Nephron progenitor cell (in vitro differentiated cells): ENCODE results near the gene WDR70.

Experiments used
- DNase-seq: peaks from one replicate; pipeline ENCODE4 v3.0.0; 2021
- H3K27ac Mint-ChIP-seq: 2 replicates; pipeline ENCODE4 v1.8.0; 2021; ENCODE audit warnings: mild to moderate bottlenecking, moderate library complexity, mixed read lengths
- H3K27me3 Mint-ChIP-seq: 2 replicates; pipeline ENCODE4 v1.8.0; 2021; ENCODE audit warnings: mild to moderate bottlenecking, low read depth, mixed read lengths; ENCODE audit not compliant: poor library complexity
- H3K36me3 Mint-ChIP-seq: 2 replicates; pipeline ENCODE4 v1.8.0; 2021; ENCODE audit warnings: low read depth, mixed read lengths
- H3K4me1 Mint-ChIP-seq: 2 replicates; pipeline ENCODE4 v1.8.0; 2021; ENCODE audit warnings: mixed read lengths
- H3K4me3 Mint-ChIP-seq: 2 replicates; pipeline ENCODE4 v1.8.0; 2021; ENCODE audit warnings: mild to moderate bottlenecking, moderate library complexity, mixed read lengths
- H3K9me3 Mint-ChIP-seq: 2 replicates; pipeline ENCODE4 v1.8.0; 2021; ENCODE audit warnings: mild to moderate bottlenecking, moderate library complexity, mixed read lengths
- CTCF ChIP-seq: fragments of 200-600 bp; sonication (generic); IDR thresholded peaks from 2 replicates; pipeline ENCODE4 v1.5.0; 2021; ENCODE audit warnings: antibody characterized with exemption

The WDR70 gene

GRCh38 chr5:37554405-37554739 lies 175.3 kb downstream of the WDR70 start:
- no peak for DNase-seq
- peaks cover 5% of the 10 kb centered on the region for H3K9me3 Mint-ChIP-seq
- TF ChIP-seq CTCF: no peak
- H3K36me3 Mint-ChIP-seq: peaks cover 15% of the 10 kb centered on the region
- no peaks in the 10 kb centered on the region for H3K27me3 Mint-ChIP-seq
- H3K4me3 Mint-ChIP-seq: no peak overlapping the region
- H3K4me1 Mint-ChIP-seq: peaks cover 11% of the 10 kb centered on the region
- H3K27ac Mint-ChIP-seq: no peak overlapping the region

GRCh38 chr5:37554938-37555337 lies 175.8 kb downstream of the WDR70 start:
- peaks cover 11% of the 10 kb centered on the region for H3K4me1 Mint-ChIP-seq
- no peaks in the 10 kb centered on the region for H3K27me3 Mint-ChIP-seq
- no peak overlapping the region for H3K27ac Mint-ChIP-seq
- peaks cover 5% of the 10 kb centered on the region for H3K9me3 Mint-ChIP-seq
- no peak for DNase-seq
- H3K4me3 Mint-ChIP-seq: no peak overlapping the region
- peaks cover 15% of the 10 kb centered on the region for H3K36me3 Mint-ChIP-seq
- peak; percentile 45 for TF ChIP-seq CTCF

GRCh38 chr5:37557734-37558293 lies 178.7 kb downstream of the WDR70 start:
- Mint-ChIP-seq H3K27me3 (no peaks in the 10 kb centered on the region), H3K36me3 (peaks cover 26% of the 10 kb centered on the region), H3K4me3 (no peak overlapping the region), H3K9me3 (peaks cover 12% of the 10 kb centered on the region), H3K27ac (no peak overlapping the region), H3K4me1 (peaks cover 5% of the 10 kb centered on the region)
- no peak for DNase-seq
- no peak for TF ChIP-seq CTCF

GRCh38 chr5:37565062-37565670 lies 186.0 kb downstream of the WDR70 start:
- DNase-seq: no peak
- Mint-ChIP-seq H3K4me3 (no peak overlapping the region), H3K4me1 (peaks cover 5% of the 10 kb centered on the region), H3K36me3 (peaks cover 16% of the 10 kb centered on the region), H3K27me3 (no peaks in the 10 kb centered on the region), H3K27ac (no peak overlapping the region), H3K9me3 (peaks cover 12% of the 10 kb centered on the region)
- TF ChIP-seq CTCF: no peak

GRCh38 chr5:37567566-37567965 lies 188.4 kb downstream of the WDR70 start:
- TF ChIP-seq CTCF: no peak

More at GRCh38 chr5:37567566-37567965, 188.4 kb downstream of the WDR70 start:
- H3K4me3 Mint-ChIP-seq: no peak overlapping the region
- H3K27ac Mint-ChIP-seq: no peak overlapping the region
- H3K36me3 Mint-ChIP-seq: peaks cover 5% of the 10 kb centered on the region
- peaks cover 5% of the 10 kb centered on the region for H3K4me1 Mint-ChIP-seq
- H3K9me3 Mint-ChIP-seq: peaks cover 5% of the 10 kb centered on the region
- H3K27me3 Mint-ChIP-seq: no peaks in the 10 kb centered on the region
- no peak for DNase-seq
